Fibroblast of mammary gland (primary cell): ENCODE measurements around the gene ZDHHC14.

Experiments
- DNase-seq: peaks from one replicate; pipeline ENCODE4 v3.0.0-alpha.2; 2010; ENCODE audit warnings: low read depth
- H3K4me3 ChIP-seq: 2 replicates; pipeline ENCODE4 v1.5.1; 2011; ENCODE audit warnings: low read depth, mild to moderate bottlenecking, low read length, moderate library complexity; ENCODE audit not compliant: control insufficient read depth
- CTCF ChIP-seq: conservative IDR thresholded peaks from 2 replicates; pipeline ENCODE4 v1.5.1; 2011; ENCODE audit warnings: low read depth, low read length, inconsistent platforms; ENCODE audit not compliant: control insufficient read depth, insufficient read depth

The ZDHHC14 gene

DNA sequence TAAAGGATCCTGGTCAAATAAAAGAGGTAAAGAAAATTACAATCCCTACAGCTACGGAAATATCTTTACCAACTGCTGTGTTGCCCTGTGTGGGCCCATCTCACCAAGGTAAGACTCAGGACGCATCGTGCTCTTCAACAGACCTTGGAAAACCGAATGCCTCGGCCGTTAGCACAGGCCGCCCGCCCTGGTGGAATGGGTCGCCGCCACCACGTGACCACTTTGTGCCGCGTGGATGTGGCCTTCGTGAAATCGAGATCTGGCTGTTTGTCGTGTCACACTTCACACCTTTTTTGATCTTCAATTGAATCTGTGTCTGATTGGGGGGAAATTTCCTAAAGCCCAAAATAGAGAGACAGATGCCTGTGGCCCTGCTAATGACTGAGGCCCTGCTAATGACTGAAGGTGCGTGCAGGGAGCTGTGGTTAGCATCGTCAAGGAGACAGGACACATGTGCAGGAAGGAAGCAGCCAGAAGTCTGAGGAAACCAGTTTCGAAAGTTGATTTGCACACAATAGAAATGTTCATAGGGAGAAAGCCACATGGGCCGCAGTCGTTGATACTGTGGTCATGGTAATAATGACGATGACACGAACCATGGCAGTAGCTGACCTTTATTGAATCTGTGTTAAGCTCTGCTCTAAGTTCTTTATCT is 266.4 kb downstream of the ZDHHC14 start:
- DNase-seq: no peak
- TF ChIP-seq CTCF: no peak
- no peak overlapping the region for H3K4me3 ChIP-seq

- no peak for TF ChIP-seq CTCF
- no peak overlapping the region for H3K4me3 ChIP-seq
- DNase-seq: no peak
Measured at GRCh38 chr6:157648561-157648960, 267.6 kb downstream of the ZDHHC14 start.

- no peak overlapping the region for H3K4me3 ChIP-seq
- no peak for TF ChIP-seq CTCF
- no peak for DNase-seq
Measured at GRCh38 chr6:157649311-157650260, 268.6 kb downstream of the ZDHHC14 start.

DNA sequence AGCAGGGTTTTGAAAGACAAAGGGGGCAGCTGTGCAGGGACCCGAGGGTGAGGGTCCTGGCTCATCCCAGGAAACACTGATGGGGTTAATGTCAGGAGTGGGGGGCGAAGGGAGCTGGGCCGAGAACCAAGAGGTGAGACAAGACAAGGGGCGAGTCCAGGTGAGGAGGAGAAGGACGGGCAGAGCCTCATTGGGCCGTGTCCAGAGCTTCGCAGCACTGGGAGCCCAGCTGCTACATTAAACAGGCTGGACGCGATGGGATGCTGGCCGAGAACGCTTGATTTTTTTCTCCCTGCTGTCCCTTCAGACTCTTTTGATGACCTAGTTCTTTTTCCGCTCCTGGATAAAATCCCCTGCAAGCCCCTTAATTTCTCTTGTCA is 269.3 kb downstream of the ZDHHC14 start:
- H3K4me3 ChIP-seq: no peak overlapping the region
- DNase-seq: no peak
- no peak for TF ChIP-seq CTCF

DNA sequence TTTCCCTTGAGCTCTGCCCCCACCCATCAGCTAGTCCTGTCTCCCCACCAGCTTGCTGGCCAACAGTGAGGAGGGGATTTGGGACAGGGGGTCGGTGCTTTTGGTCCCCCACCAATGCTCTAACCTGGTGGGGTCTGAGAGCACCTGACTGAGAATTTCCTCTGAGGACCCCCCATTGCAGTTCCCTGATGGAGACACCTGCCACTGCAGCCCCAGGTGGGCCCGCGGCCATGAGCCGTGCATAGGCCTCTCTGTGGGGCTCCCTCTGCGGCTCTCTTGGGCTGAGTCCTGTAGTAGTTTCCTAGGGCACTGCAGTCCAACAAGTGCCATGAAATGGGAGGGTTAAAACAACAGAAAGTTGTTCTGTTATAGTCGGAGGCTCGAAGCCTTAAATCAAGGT is 269.8 kb downstream of the ZDHHC14 start:
- TF ChIP-seq CTCF: no peak
- H3K4me3 ChIP-seq: no peak overlapping the region
- no peak for DNase-seq

DNA sequence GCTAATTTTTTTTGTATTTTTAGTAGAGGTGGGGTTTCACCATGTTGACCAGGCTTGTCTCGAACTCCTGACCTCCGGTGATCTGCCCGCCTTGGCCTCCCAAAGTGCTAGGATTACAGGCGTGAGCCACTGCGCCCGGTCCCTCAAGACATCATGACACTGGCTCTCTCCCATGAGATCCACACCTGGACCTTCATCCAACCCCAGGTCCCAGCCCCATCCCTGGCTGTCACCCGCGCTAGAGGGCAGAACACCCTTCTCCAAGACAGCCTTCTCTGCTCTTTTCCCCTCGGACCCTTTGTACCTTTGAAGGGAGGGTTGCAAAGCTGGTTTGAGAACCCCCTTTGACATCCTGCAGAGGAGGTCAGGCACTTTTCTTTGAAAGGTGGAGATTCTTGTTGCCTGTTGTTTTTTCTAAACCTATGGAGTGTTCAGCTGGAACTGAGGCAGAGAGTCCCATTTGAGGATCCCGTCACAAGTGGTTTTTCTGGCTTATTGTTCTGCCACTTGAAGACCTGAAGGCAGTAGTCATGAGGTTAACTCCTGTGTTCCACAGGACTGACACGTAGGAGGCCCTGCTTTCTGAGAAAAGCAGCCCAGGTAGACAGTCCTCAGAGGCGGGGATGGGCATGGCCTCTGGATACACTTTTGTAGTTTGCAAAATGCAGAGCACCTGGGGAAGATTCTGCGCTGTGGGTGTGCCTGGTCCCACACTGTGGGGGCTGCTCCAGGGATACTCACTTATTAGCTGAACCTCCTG is 270.9 kb downstream of the ZDHHC14 start:
- H3K4me3 ChIP-seq: no peak overlapping the region
- no peak for TF ChIP-seq CTCF
- no peak for DNase-seq
